Body of pancreas (tissue), 4 donors: Measurements from ENCODE around the gene YPEL5. TPM values are rescaled to one million over a fixed set of nuclear protein-coding genes. Genes with fewer than 3 reads are reported as not detected.
A peak's percentile ranks its signal among the peaks of the same experiment; 100 is the strongest.

Experiments used
- ATAC-seq: fragments of 150-250 bp; one replicate; pipeline ENCODE4 v1.9.1; 2016
- DNase-seq, 4 donors: peaks; one replicate each; pipeline ENCODE4 v3.0.0-alpha.2; 2019
- H3K27ac ChIP-seq, 4 donors: fragments of 200-600 bp; sonication (generic); 1 replicate in 3 of 4; 2 replicates in 1 of 4; pipeline versions ENCODE4 v1.5.1 to v1.6.1; 2016 to 2019; ENCODE audit warnings: mild to moderate bottlenecking in 1 of 4, mixed read lengths in 1 of 4, moderate library complexity in 1 of 4
- H3K27me3 ChIP-seq, 2 donors: fragments of 200-600 bp; sonication (generic); one replicate each; pipeline ENCODE4 v1.6.0; 2016; ENCODE audit warnings: mild to moderate bottlenecking in 1 of 2
- H3K36me3 ChIP-seq, 2 donors: fragments of 200-600 bp; sonication (generic); replicated peaks in 1 of 2; 2 replicates each; pipeline ENCODE4 v1.5.1; 2016; ENCODE audit warnings: low read depth in 2 of 2; ENCODE audit not compliant: insufficient read depth in 1 of 2
- H3K4me1 ChIP-seq: fragments of 200-600 bp; sonication (generic); one replicate; pipeline ENCODE4 v1.6.0; 2016
- H3K4me3 ChIP-seq, 2 donors: fragments of 200-600 bp; sonication (generic); 1 replicate in 1 of 2; 2 replicates in 1 of 2; pipeline ENCODE4 v1.5.1; 2016 to 2019
- H3K9me3 ChIP-seq, 3 donors: fragments of 200-600 bp; sonication (generic); 1 replicate in 2 of 3; 2 replicates in 1 of 3; pipeline ENCODE4 v1.5.1; 2016
- CTCF ChIP-seq, 7 experiments: fragments of 450-650 bp in 4 of 7; fragments of 200-600 bp in 3 of 7; sonication (generic) in 3 of 7; IDR thresholded peaks; one replicate each; pipeline ENCODE4 v1.5.1; 2016 to 2019; ENCODE audit warnings: antibody characterized with exemption in 7 of 7
- POLR2A ChIP-seq, 3 donors: fragments of 450-650 bp; IDR thresholded peaks; one replicate each; pipeline ENCODE4 v1.6.1; 2016; ENCODE audit warnings: antibody characterized with exemption in 3 of 3, mild to moderate bottlenecking in 2 of 3
- WGBS, 2 donors: methylation state at CpG; one replicate each; pipeline ENCODE4 v1.1.5; 2017; 5-methylcytosine and 5-hydroxymethylcytosine counted together
- intact Hi-C: fragments of 100-400 bp; cut with DNase I; formaldehyde crosslinking; loops from one replicate; pipeline ENCODE4 v1.15.1; 2023
- total RNA-seq, 2 donors: library from RNA; depleted of rRNA; stranded (reverse); fragments of >200 nt; gene quantifications; one replicate each; pipeline ENCODE4 v1.1.0, GENCODE V29; 2016

The YPEL5 gene
- total RNA-seq, 2 donors from 2014 or later: 29.3 to 36.6 TPM

GRCh38 chr2:30155889-30156658 is 9.3 kb downstream of the YPEL5 start:
- DNase-seq (no peak), ATAC-seq (peak; percentile 86)
- WGBS, 2 donors: 19 to 28% methylated on average over 3 of the region's 3 CpGs
- no peak for TF ChIP-seq POLR2A (IDR thresholded peaks at IDR 0.05)
- TF ChIP-seq CTCF (IDR thresholded peaks at IDR 0.05): no peak
- peaks cover 41% of the 10 kb centered on the region for H3K4me1 ChIP-seq
- H3K36me3 ChIP-seq: peaks cover 7 to 12% of the 10 kb centered on the region in 2 donors
- H3K27me3 ChIP-seq: no peaks in the 10 kb centered on the region
- no peaks in the 10 kb centered on the region for H3K9me3 ChIP-seq
- H3K4me3 ChIP-seq: no peak overlapping the region
- intact Hi-C loops: no loop called here
- H3K27ac ChIP-seq: peak overlapping the region in 2 of 4 donors; percentile 16 to 50

- WGBS, 2 donors: 87 to 91% methylated on average over 4 of the region's 4 CpGs
- no peak for TF ChIP-seq POLR2A (IDR thresholded peaks at IDR 0.05)
- no peak for TF ChIP-seq CTCF (IDR thresholded peaks at IDR 0.05)
- intact Hi-C loops: no loop called here
- Histone ChIP-seq H3K4me3 (no peak overlapping the region), H3K27me3 (no peaks in the 10 kb centered on the region), H3K9me3 (no peaks in the 10 kb centered on the region), H3K36me3 (peaks cover 7 to 12% of the 10 kb centered on the region in 2 donors), H3K27ac (no peak overlapping the region), H3K4me1 (peaks cover 40% of the 10 kb centered on the region)
- ATAC-seq (no peak), DNase-seq (no peak)
Measured at GRCh38 chr2:30157616-30158015, 10.8 kb downstream of the YPEL5 start.

GRCh38 chr2:30159766-30160165 is 13.0 kb downstream of the YPEL5 start:
- no peak overlapping the region for H3K27ac ChIP-seq
- 65 to 71% methylated on average over 2 of the region's 2 CpGs for WGBS, 2 donors
- no peak overlapping the region for H3K4me3 ChIP-seq
- H3K9me3 ChIP-seq: no peaks in the 10 kb centered on the region
- intact Hi-C loops: no loop called here
- peaks cover 27% of the 10 kb centered on the region for H3K4me1 ChIP-seq
- DNase-seq (no peak), ATAC-seq (no peak)
- no peak for TF ChIP-seq CTCF (IDR thresholded peaks at IDR 0.05)
- TF ChIP-seq POLR2A (IDR thresholded peaks at IDR 0.05): no peak
- H3K36me3 ChIP-seq: peaks cover 7 to 12% of the 10 kb centered on the region in 2 donors
- no peaks in the 10 kb centered on the region for H3K27me3 ChIP-seq

- Histone ChIP-seq H3K27me3 (no peaks in the 10 kb centered on the region), H3K27ac (no peak overlapping the region), H3K4me1 (peaks cover 11% of the 10 kb centered on the region), H3K4me3 (no peak overlapping the region), H3K9me3 (no peaks in the 10 kb centered on the region), H3K36me3 (peaks cover 7 to 12% of the 10 kb centered on the region in 2 donors)
- WGBS, 2 donors: 62 to 78% methylated on average over 7 of the region's 7 CpGs
- DNase-seq (no peak), ATAC-seq (no peak)
- no peak for TF ChIP-seq CTCF (IDR thresholded peaks at IDR 0.05)
- TF ChIP-seq POLR2A (IDR thresholded peaks at IDR 0.05): no peak
- intact Hi-C loops: no loop called here
Measured at GRCh38 chr2:30161929-30162706, 15.3 kb downstream of the YPEL5 start.
